HS-27A (cell line): Measurements from ENCODE around the gene MAGEB16.

Source experiments
- DNase-seq: peaks from one replicate; pipeline ENCODE4 v3.0.0-alpha.2; 2012; ENCODE audit warnings: low read depth, missing footprints

Gene MAGEB16

GRCh38 chrX:35798042-35798441, at the start of gene MAGEB16:
Gene MAGEB16 (plus strand): TSS chrX:35798342. CDS start chrX:35802197, 3,855 bp downstream.
- DNase-seq, result no peak

- no peak for DNase-seq
Observed at GRCh38 chrX:35773958-35774564, 24.1 kb upstream of the MAGEB16 start.

- DNase-seq, result no peak
Observed at GRCh38 chrX:35785075-35785474, 13.1 kb upstream of the MAGEB16 start.

GRCh38 chrX:35786271-35786670, 11.9 kb upstream of the MAGEB16 start:
- DNase-seq, result no peak

GRCh38 chrX:35787867-35788266, 10.3 kb upstream of the MAGEB16 start:
- DNase-seq, result no peak

- DNase-seq, result no peak
Observed at GRCh38 chrX:35800474-35800873, 2.3 kb downstream of the MAGEB16 start.

- no peak for DNase-seq
Observed at GRCh38 chrX:35809781-35810180, 11.6 kb downstream of the MAGEB16 start.

GRCh38 chrX:35819241-35819640, 21.1 kb downstream of the MAGEB16 start:
- DNase-seq, result no peak

GRCh38 chrX:35826503-35826902, 28.4 kb downstream of the MAGEB16 start:
- DNase-seq, result no peak

- no peak for DNase-seq
Observed at GRCh38 chrX:35829501-35829900, 31.4 kb downstream of the MAGEB16 start.

GRCh38 chrX:35841872-35842271, 43.7 kb downstream of the MAGEB16 start:
- DNase-seq, result no peak

- no peak for DNase-seq
Observed at GRCh38 chrX:35842674-35843073, 44.5 kb downstream of the MAGEB16 start.

- DNase-seq, result no peak
Observed at GRCh38 chrX:35847736-35848135, 49.6 kb downstream of the MAGEB16 start.
